Smooth muscle cell (in vitro differentiated cells): Measurements from ENCODE around the gene ARID1B. TPM values are rescaled to one million over a fixed set of nuclear protein-coding genes. Genes with fewer than 3 reads are reported as not detected.

Experiments used
- DNase-seq: peaks from one replicate; lab custom pipeline; 2025; ENCODE audit not compliant: unreplicated experiment; lab: John Stamatoyannopoulos, UW
- H2AFZ ChIP-seq: fragments of 200-600 bp; sonication (generic); 2 replicates; pipeline ENCODE4 v1.6.0; 2016; ENCODE audit warnings: antibody characterized with exemption, low read depth, mild to moderate bottlenecking
- H3F3A ChIP-seq: fragments of 200-600 bp; sonication (generic); 2 replicates; pipeline ENCODE4 v1.6.0; 2017; ENCODE audit warnings: antibody characterized with exemption, low read depth
- H3K27ac ChIP-seq: fragments of 200-600 bp; sonication (generic); 2 replicates; pipeline ENCODE4 v1.5.1; 2016; ENCODE audit warnings: low read depth, mild to moderate bottlenecking
- H3K27me3 ChIP-seq: fragments of 200-600 bp; sonication (generic); 2 replicates; pipeline ENCODE4 v1.6.1; 2016; ENCODE audit warnings: low read depth, mild to moderate bottlenecking
- H3K36me3 ChIP-seq: fragments of 200-600 bp; sonication (generic); 2 replicates; pipeline ENCODE4 v1.5.1; 2016; ENCODE audit warnings: low read depth
- H3K4me1 ChIP-seq: fragments of 200-600 bp; sonication (generic); 2 replicates; pipeline ENCODE4 v1.5.1; 2016; ENCODE audit warnings: low read depth
- H3K4me2 ChIP-seq: fragments of 200-600 bp; sonication (generic); 2 replicates; pipeline ENCODE4 v1.6.0; 2016; ENCODE audit warnings: mild to moderate bottlenecking
- H3K4me3 ChIP-seq: fragments of 200-600 bp; sonication (generic); 2 replicates; pipeline ENCODE4 v1.5.1; 2016; ENCODE audit warnings: mild to moderate bottlenecking
- H3K79me2 ChIP-seq: fragments of 200-600 bp; sonication (generic); 2 replicates; pipeline ENCODE4 v1.6.0; 2016; ENCODE audit warnings: low read depth, mild to moderate bottlenecking
- H3K9ac ChIP-seq: fragments of 200-600 bp; sonication (generic); 2 replicates; pipeline ENCODE4 v1.6.0; 2016; ENCODE audit warnings: low read depth
- H3K9me3 ChIP-seq: fragments of 200-600 bp; sonication (generic); replicated peaks from 2 replicates; pipeline ENCODE4 v1.5.1; 2016; ENCODE audit warnings: low read depth
- H4K20me1 ChIP-seq: fragments of 200-600 bp; sonication (generic); 2 replicates; pipeline ENCODE4 v1.6.0; 2016; ENCODE audit warnings: low read depth
- WGBS: methylation state at CpG from one replicate; pipeline ENCODE4 v1.1.7; 2016; ENCODE audit warnings: low lambda C conversion rate; 5-methylcytosine and 5-hydroxymethylcytosine counted together
- polyA plus RNA-seq: library from polyadenylated mRNA; unstranded; fragments of >200 nt; fragmentation: Nextera tagmentation; extraction: Ambion mirVana; gene quantifications from 2 replicates; pipeline ENCODE4 v1.2.1, GENCODE V29; 2016
- total RNA-seq: library from RNA; depleted of rRNA; stranded (reverse); fragments of >200 nt; gene quantifications from 2 replicates; pipeline ENCODE4 v1.2.3, GENCODE V29; 2014
- TF ChIP-seq, protein P1 (sequence below): fragments of 200-600 bp; sonication (generic); IDR thresholded peaks from 2 replicates; pipeline ENCODE4 v1.5.1; 2017; ENCODE audit warnings: borderline replicate concordance, mild to moderate bottlenecking, antibody characterized with exemption; ENCODE audit not compliant: insufficient read depth, poor library complexity, severe bottlenecking

Gene ARID1B
- total and polyA plus RNA-seq, 2 experiments from 2014 or later: 30.1 to 65.4 TPM

DNA sequence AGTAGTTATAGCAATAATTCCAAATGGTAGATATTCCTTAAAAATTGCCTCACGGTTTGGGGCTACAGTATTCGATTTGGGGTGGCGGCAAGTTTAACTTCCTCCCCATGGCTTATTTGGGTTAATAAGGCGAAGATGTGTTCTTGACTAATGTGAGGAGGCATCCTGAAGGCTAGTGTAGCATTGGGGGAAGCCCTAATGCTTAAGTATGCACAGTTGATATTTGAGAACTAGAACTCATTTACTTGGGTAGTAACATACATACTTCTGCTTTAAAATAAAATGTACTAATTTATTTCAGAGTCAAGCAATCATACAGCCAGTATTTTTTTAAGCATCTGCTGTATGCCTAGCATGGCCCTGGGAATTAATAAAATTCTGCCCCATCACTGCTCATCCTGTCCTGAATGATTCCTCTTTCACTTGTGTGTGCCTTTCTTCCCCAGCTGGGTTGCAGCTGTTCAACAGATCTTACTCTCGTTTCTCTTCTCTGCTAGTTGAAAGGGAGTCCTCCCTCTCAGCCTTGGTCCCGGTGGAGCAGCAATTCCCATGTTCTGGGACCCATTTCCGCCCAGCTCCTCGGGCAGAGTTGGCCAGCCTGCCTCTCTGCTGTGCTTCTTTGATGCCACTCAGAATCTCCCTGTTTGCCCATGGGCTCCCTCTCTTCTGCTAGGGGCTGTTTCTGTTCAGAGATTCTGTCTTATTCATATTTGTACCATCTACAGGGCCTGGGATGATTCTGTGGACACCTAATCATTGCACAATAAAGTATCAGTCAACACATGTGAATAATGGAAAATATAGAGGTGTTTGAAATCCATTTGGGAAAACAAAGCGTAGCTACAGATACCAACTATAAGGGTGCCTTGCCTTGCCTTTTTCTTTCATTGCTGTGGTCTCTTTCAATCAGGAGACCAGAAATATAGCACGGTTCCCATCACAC is 104.8 kb downstream of the ARID1B start:
- H2AFZ ChIP-seq: no peak overlapping the region
- H3K79me2 ChIP-seq: peaks cover 98% of the 10 kb centered on the region
- H3K27ac ChIP-seq: no peak overlapping the region
- H3K4me2 ChIP-seq: no peak overlapping the region
- H3K9me3 ChIP-seq: no peaks in the 10 kb centered on the region
- 94% methylated on average over 10 of the region's 10 CpGs for WGBS
- no peaks in the 10 kb centered on the region for H3K4me1 ChIP-seq
- TF ChIP-seq, protein P1, sequence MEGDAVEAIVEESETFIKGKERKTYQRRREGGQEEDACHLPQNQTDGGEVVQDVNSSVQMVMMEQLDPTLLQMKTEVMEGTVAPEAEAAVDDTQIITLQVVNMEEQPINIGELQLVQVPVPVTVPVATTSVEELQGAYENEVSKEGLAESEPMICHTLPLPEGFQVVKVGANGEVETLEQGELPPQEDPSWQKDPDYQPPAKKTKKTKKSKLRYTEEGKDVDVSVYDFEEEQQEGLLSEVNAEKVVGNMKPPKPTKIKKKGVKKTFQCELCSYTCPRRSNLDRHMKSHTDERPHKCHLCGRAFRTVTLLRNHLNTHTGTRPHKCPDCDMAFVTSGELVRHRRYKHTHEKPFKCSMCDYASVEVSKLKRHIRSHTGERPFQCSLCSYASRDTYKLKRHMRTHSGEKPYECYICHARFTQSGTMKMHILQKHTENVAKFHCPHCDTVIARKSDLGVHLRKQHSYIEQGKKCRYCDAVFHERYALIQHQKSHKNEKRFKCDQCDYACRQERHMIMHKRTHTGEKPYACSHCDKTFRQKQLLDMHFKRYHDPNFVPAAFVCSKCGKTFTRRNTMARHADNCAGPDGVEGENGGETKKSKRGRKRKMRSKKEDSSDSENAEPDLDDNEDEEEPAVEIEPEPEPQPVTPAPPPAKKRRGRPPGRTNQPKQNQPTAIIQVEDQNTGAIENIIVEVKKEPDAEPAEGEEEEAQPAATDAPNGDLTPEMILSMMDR: no peak
- no peaks in the 10 kb centered on the region for H3K27me3 ChIP-seq
- no peaks in the 10 kb centered on the region for H3K36me3 ChIP-seq
- no peak overlapping the region for H3K4me3 ChIP-seq
- DNase-seq: no peak
- no peaks in the 10 kb centered on the region for H3F3A ChIP-seq
- H4K20me1 ChIP-seq: peaks cover 100% of the 10 kb centered on the region
- H3K9ac ChIP-seq: no peak overlapping the region

DNA sequence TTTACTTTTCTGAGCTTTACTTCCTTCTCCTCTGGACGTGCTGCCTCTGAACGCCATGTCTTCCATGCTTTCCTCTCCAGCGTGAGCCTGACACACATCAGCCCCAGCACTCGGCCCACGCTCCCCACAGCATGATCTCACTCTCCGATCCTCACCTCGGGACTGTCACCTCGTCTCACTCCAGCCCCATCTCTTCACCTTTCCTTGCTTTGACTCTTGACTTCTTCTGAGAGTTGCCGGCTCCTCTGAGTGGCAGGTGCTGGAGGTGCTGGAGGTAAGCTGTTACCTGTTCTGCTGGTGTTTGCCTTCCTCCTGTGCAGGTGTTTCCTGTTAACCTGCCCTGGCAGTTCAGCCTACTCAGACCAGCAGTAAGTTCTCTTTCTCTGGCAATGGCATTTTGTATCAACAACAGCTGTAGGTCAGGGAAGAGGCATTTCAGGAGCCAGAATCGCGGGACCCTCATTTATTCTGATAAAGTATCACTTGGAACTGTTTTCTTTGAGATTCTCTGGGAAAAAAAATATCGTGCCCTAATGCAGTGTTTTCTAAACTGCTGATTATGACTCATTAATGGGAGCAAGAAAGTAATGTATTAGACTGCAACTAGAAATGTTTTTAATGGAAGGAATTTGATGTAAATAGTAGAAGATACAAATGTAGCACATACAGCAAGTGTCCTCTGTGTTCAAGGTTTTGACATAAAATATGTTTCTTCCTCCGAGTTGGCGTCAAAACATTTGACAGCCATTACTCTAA is 106.5 kb downstream of the ARID1B start:
- no peaks in the 10 kb centered on the region for H3F3A ChIP-seq
- H3K27ac ChIP-seq: peak overlapping the region; percentile 32
- H4K20me1 ChIP-seq: peaks cover 100% of the 10 kb centered on the region
- H3K9me3 ChIP-seq: no peaks in the 10 kb centered on the region
- no peak overlapping the region for H3K4me3 ChIP-seq
- no peaks in the 10 kb centered on the region for H3K36me3 ChIP-seq
- no peak overlapping the region for H3K4me2 ChIP-seq
- peaks cover 9% of the 10 kb centered on the region for H3K4me1 ChIP-seq
- H3K79me2 ChIP-seq: peaks cover 95% of the 10 kb centered on the region
- H3K9ac ChIP-seq: no peak overlapping the region
- 90% methylated on average over 14 of the region's 14 CpGs for WGBS
- TF ChIP-seq, protein P1: no peak
- DNase-seq: no peak
- H2AFZ ChIP-seq: no peak overlapping the region
- no peaks in the 10 kb centered on the region for H3K27me3 ChIP-seq

DNA sequence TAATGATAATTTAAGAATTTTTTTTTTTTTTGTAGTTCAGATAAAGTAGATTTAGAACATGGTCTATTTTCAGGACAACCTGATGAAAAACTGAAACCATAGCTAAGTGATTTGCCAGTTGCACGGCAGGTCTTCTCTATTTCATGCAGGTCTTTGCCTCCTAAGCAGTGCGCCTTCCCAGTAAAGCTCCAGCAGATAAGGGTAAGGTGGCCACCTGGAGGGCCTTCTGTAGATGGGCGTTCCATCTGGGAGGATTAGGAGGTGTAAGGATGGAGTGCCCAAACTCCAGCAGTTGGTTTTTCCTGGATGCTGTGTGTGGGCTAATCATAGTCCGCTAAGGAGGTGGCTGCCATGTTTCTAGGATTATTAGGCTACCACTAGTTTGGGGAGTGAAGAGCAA is 107.1 kb downstream of the ARID1B start:
- Histone ChIP-seq H3K4me1 (peaks cover 9% of the 10 kb centered on the region), H3K9ac (no peak overlapping the region), H3K27ac (no peak overlapping the region), H3K9me3 (no peaks in the 10 kb centered on the region), H4K20me1 (peaks cover 100% of the 10 kb centered on the region), H3K27me3 (no peaks in the 10 kb centered on the region), H2AFZ (no peak overlapping the region), H3K4me3 (no peak overlapping the region), H3K4me2 (no peak overlapping the region), H3F3A (no peaks in the 10 kb centered on the region), H3K79me2 (peaks cover 95% of the 10 kb centered on the region), H3K36me3 (no peaks in the 10 kb centered on the region)
- TF ChIP-seq, protein P1: no peak
- 91% methylated on average over 4 of the region's 4 CpGs for WGBS
- no peak for DNase-seq
